Lower leg skin (tissue), 4 donors: ENCODE data around the gene ANKRD52. TPM values are rescaled to one million over a fixed set of nuclear protein-coding genes. Genes with fewer than 3 reads are reported as not detected.
"Not testable (repeated sequence)": the region's sequence is repeated elsewhere in the genome, so short reads cannot be mapped to it uniquely, and the experiment has no call there.

Experiments used
- DNase-seq, 2 donors: peaks; one replicate each; pipeline ENCODE4 v3.0.0-alpha.2; 2019; ENCODE audit warnings: low spot score in 2 of 2
- H3K4me3 ChIP-seq: fragments of 200-600 bp; sonication (generic); 2 replicates; pipeline ENCODE4 v1.5.1; 2017; ENCODE audit warnings: mild to moderate bottlenecking, low read depth; ENCODE audit not compliant: poor library complexity, severe bottlenecking
- POLR2A ChIP-seq, 2 donors: fragments of 450-650 bp; IDR thresholded peaks; one replicate each; pipeline ENCODE4 v1.6.1; 2016 to 2017; ENCODE audit warnings: antibody characterized with exemption in 2 of 2, mild to moderate bottlenecking in 1 of 2, moderate library complexity in 1 of 2
- WGBS, 2 donors: methylation state at CpG; one replicate each; pipeline ENCODE4 v1.1.5; 2018; 5-methylcytosine and 5-hydroxymethylcytosine counted together
- intact Hi-C: fragments of 100-400 bp; cut with DNase I; formaldehyde crosslinking; loops from one replicate; pipeline ENCODE4 v1.15.0; 2023; ENCODE audit warnings: low total_unique reads
- total RNA-seq, 4 donors: library from RNA; depleted of rRNA; stranded (reverse); fragments of >200 nt; gene quantifications; one replicate each; pipeline ENCODE4 v1.1.0, GENCODE V29; 2016
- TF ChIP-seq, protein P1 (sequence below), 3 donors: fragments of 450-650 bp; IDR thresholded peaks; one replicate each; pipeline ENCODE4 v1.5.1; 2016; ENCODE audit warnings: antibody characterized with exemption in 3 of 3, mild to moderate bottlenecking in 3 of 3, moderate library complexity in 2 of 3

The ANKRD52 gene
- total RNA-seq, 4 donors from 2014 or later, result 15.6 to 22.3 (median 18.7) TPM

DNA sequence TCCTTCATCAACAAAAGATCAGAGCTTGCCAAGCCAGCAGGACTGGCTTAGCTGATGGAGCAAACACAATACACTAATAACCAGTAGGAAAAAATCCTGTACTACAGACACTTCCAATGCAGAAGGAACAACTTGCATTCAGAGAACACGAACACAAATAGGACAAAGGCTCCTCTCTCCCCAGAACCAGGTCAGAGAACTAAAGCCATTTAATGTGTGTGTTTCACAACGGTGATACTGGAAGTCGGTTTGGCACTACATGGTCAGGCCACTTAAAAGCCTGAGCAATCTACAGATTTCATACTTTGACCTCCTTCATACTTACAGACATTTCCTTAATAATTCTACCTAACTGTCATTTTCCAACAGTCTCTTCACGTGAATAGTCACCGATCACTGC, 35.6 kb upstream of the ANKRD52 start:
- intact Hi-C loops, result no loop called here
- H3K4me3 ChIP-seq, result no peak overlapping the region
- TF ChIP-seq, protein P1, sequence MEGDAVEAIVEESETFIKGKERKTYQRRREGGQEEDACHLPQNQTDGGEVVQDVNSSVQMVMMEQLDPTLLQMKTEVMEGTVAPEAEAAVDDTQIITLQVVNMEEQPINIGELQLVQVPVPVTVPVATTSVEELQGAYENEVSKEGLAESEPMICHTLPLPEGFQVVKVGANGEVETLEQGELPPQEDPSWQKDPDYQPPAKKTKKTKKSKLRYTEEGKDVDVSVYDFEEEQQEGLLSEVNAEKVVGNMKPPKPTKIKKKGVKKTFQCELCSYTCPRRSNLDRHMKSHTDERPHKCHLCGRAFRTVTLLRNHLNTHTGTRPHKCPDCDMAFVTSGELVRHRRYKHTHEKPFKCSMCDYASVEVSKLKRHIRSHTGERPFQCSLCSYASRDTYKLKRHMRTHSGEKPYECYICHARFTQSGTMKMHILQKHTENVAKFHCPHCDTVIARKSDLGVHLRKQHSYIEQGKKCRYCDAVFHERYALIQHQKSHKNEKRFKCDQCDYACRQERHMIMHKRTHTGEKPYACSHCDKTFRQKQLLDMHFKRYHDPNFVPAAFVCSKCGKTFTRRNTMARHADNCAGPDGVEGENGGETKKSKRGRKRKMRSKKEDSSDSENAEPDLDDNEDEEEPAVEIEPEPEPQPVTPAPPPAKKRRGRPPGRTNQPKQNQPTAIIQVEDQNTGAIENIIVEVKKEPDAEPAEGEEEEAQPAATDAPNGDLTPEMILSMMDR (IDR thresholded peaks at IDR 0.05), result no peak
- no peak for TF ChIP-seq POLR2A (IDR thresholded peaks at IDR 0.05)
- WGBS, 2 donors, result 80 to 87% methylated on average over 5 of the region's 5 CpGs
- no peak for DNase-seq

DNA sequence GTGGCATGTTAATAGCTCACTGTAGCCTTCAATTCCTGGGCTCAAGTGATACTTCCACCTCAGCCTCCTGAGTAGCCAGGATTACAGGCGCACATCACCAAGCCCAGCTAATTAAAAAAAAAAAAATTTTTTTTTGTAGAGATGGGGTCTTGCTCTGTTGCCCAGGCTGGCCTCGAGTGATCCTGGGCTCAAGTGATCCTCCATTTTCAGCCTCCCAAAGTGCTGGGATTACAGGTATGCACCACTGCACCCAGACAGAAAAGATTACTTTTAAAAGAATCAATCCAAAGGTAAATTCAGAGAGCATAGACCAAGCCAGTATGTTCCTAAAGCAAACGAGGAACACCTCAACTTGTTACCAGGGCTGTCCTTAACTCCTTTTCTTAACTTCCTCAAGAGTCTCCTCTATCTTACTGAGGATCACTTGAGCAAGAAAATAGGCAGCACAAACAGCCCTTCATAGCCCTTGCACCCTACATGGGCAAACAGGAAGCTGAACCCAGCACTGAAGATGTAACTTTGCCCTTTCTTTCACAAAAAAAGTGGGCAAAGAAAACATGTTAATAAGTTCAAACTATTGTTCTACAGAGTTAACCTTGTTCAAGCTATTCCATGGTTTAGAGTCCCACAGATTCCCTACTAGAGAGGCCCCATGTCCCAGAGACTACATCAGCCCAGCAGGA, 30.7 kb upstream of the ANKRD52 start:
- no peak for TF ChIP-seq POLR2A (IDR thresholded peaks at IDR 0.05)
- TF ChIP-seq, protein P1 (IDR thresholded peaks at IDR 0.05), result no peak

DNA sequence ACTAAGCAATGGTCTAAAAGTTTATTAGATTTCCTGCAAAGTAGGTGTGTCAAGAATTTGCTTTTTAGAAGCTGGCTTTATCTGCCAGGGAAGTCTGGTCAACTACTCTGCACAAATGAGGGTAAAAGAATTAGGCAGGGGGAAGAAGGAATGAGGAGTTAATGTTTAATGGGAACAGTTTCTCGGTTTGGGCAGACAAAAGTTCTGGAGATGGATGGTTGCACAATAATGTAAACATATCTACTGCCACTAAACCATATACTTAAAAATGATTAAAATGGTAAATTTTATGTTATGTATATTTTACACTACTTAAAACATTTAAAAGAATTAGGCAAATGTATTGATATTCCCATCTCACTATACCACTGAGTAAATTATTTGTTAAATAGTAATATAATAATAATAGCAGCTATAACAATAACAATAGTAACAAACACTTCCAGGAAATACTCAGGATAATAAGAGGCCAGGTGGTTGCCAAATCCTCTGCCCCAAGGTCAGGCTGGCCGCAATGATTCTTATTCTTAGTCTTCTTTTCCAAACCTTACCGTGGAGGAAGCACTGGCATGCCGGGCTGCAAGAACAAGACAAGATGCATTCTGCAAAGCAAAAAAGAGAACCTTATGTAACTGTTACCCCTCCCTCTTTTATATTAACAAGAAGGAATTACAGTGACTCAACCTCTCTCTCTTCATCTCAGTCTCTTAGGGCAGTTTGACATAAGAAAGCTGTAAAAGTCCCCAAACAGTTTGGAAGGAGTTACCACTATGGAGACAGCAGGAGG, 28.1 kb upstream of the ANKRD52 start:
- WGBS, 2 donors, result 69 to 71% methylated on average over 4 of the region's 4 CpGs
- H3K4me3 ChIP-seq, result no peak overlapping the region
- DNase-seq, result no peak
- TF ChIP-seq POLR2A (IDR thresholded peaks at IDR 0.05), result no peak
- TF ChIP-seq, protein P1 (IDR thresholded peaks at IDR 0.05), result no peak
- intact Hi-C loops, result no loop called here

More for the DNA sequence above, 30.7 kb upstream of the ANKRD52 start:
- intact Hi-C loops, result no loop called here
- WGBS, 2 donors, result 80 to 90% methylated on average over 3 of the region's 3 CpGs
- no peak for DNase-seq
- no peak overlapping the region for H3K4me3 ChIP-seq

DNA sequence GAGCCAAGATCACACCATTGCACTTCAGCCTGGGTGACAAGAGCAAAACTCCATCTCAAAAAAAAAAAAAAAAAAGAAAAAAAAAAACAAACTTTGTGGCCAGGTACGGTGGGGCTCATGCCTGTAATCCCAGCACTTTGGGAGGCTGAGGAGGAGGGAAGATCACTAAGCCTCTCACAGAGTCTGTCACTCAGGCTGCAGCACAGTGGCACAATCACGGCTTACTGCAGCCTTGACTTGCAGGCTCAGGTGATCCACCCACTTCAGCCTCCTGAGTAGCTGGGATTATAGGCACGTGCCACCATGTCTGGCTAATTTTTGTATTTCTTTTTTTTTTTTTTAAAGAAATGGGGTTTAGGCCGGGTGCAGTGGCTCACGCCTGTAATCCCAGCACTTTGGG, 26.1 kb upstream of the ANKRD52 start:
- DNase-seq, H3K4me3 ChIP-seq, intact Hi-C loops: not testable (repeated sequence)
- 83 to 92% methylated on average over 5 of the region's 5 CpGs for WGBS, 2 donors

DNA sequence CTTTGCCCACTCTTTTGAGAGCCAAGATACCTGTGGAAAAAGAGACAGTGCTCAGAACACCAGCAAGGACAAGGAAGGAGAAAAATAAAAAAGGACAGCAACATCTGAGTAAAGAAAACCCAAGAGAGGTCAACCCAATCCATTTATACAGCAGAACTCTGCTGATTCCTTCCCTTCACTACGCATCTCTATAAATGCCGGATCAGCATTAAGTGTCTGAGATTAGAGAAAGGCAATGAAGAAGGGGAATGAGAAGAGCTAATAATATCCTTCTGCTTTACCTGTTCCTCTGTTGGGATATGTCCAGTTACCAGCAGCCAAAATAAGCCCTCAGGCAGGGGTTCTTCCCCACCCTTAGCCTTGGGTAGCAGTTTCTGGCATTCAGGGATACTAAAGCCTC, 24.4 kb upstream of the ANKRD52 start:
- WGBS, 2 donors, result 96 to 99% methylated on average over 2 of the region's 2 CpGs
- intact Hi-C loops, result no loop called here

DNA sequence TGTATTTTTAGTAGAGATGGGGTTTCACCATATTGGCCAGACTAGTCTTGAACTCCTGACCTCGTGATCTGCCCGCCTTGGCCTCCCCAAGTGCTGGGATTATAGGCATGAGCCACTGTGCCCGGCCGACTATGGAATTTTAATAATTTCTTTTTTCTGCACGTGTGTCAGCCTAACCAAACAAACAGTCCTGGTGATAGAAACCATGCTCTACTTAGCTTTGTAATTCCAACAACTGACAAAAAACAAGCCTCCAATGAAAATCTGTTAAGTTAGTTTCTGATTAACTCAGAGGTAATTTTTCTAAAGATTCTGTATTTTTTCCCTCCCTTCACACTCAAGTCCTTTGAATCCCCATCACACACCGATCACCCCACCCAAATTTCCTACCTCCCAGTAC, 23.8 kb upstream of the ANKRD52 start:
- WGBS, 2 donors, result 89 to 91% methylated on average over 6 of the region's 6 CpGs
- intact Hi-C loops, result no loop called here

More for the DNA sequence above, 24.4 kb upstream of the ANKRD52 start:
- H3K4me3 ChIP-seq, result no peak overlapping the region
- TF ChIP-seq, protein P1 (IDR thresholded peaks at IDR 0.05), result no peak
- TF ChIP-seq POLR2A (IDR thresholded peaks at IDR 0.05), result no peak
- no peak for DNase-seq

More for the DNA sequence above, 23.8 kb upstream of the ANKRD52 start:
- no peak overlapping the region for H3K4me3 ChIP-seq
- no peak for TF ChIP-seq POLR2A (IDR thresholded peaks at IDR 0.05)
- TF ChIP-seq, protein P1 (IDR thresholded peaks at IDR 0.05), result no peak
- no peak for DNase-seq
